Ascending aorta (tissue), 2 donors: Measurements from ENCODE around the gene DZIP3. TPM values are rescaled to one million over a fixed set of nuclear protein-coding genes. Genes with fewer than 3 reads are reported as not detected.

Experiments
- DNase-seq, 2 donors: peaks; one replicate each; pipeline ENCODE4 v3.0.0-alpha.2; 2019; ENCODE audit warnings: low spot score in 2 of 2
- H3K27ac ChIP-seq, 2 donors: fragments of 200-600 bp; sonication (generic); one replicate each; pipeline ENCODE4 v1.5.1; 2016 to 2017; ENCODE audit warnings: mild to moderate bottlenecking in 1 of 2
- H3K27me3 ChIP-seq: fragments of 200-600 bp; sonication (generic); one replicate; pipeline ENCODE4 v1.5.1; 2017
- H3K36me3 ChIP-seq, 2 donors: fragments of 200-600 bp; sonication (generic); one replicate each; pipeline ENCODE4 v1.5.1; 2016
- H3K4me1 ChIP-seq, 2 donors: fragments of 200-600 bp; sonication (generic); one replicate each; pipeline ENCODE4 v1.5.1; 2016 to 2017; ENCODE audit warnings: mild to moderate bottlenecking in 1 of 2
- H3K4me3 ChIP-seq, 2 donors: fragments of 200-600 bp; sonication (generic); one replicate each; pipeline ENCODE4 v1.5.1; 2016 to 2017; ENCODE audit warnings: mild to moderate bottlenecking in 1 of 2
- H3K9me3 ChIP-seq, 2 donors: fragments of 200-600 bp; sonication (generic); one replicate each; pipeline ENCODE4 v1.5.1; 2016
- intact Hi-C: fragments of 100-400 bp; cut with DNase I; formaldehyde crosslinking; loops from one replicate; pipeline ENCODE4 v1.15.1; 2023
- total RNA-seq: library from RNA; depleted of rRNA; stranded (reverse); fragments of >200 nt; gene quantifications from one replicate; pipeline ENCODE4 v1.1.0, GENCODE V29; 2016
- TF ChIP-seq, protein P1 (sequence below), 3 experiments: fragments of 200-600 bp in 2 of 3; fragments of 450-650 bp in 1 of 3; sonication (generic) in 2 of 3; IDR thresholded peaks; one replicate each; pipeline ENCODE4 v1.5.1; 2016 to 2019; ENCODE audit warnings: antibody characterized with exemption in 3 of 3, mild to moderate bottlenecking in 1 of 3, moderate library complexity in 1 of 3

Gene DZIP3
- total RNA-seq, 1 donor from 2014 or later, result 7.0 TPM

- Histone ChIP-seq H3K4me3 (no peak overlapping the region), H3K36me3 (no peaks in the 10 kb centered on the region), H3K27ac (no peak overlapping the region), H3K9me3 (no peaks in the 10 kb centered on the region), H3K4me1 (peaks cover 0 to 4% of the 10 kb centered on the region in 2 donors), H3K27me3 (no peaks in the 10 kb centered on the region)
- DNase-seq, result no peak
- intact Hi-C loops, result loop anchor here (10.0 kb wide), 1 partner anchor 375 kb away; the partner anchor contains the start of gene IFT57
- TF ChIP-seq, protein P1, sequence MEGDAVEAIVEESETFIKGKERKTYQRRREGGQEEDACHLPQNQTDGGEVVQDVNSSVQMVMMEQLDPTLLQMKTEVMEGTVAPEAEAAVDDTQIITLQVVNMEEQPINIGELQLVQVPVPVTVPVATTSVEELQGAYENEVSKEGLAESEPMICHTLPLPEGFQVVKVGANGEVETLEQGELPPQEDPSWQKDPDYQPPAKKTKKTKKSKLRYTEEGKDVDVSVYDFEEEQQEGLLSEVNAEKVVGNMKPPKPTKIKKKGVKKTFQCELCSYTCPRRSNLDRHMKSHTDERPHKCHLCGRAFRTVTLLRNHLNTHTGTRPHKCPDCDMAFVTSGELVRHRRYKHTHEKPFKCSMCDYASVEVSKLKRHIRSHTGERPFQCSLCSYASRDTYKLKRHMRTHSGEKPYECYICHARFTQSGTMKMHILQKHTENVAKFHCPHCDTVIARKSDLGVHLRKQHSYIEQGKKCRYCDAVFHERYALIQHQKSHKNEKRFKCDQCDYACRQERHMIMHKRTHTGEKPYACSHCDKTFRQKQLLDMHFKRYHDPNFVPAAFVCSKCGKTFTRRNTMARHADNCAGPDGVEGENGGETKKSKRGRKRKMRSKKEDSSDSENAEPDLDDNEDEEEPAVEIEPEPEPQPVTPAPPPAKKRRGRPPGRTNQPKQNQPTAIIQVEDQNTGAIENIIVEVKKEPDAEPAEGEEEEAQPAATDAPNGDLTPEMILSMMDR (IDR thresholded peaks at IDR 0.05), result no peak
These were observed 10.3 kb downstream of the DZIP3 start for GRCh38 chr3:108599677-108600409.

GRCh38 chr3:108602249-108602934, 12.9 kb downstream of the DZIP3 start:
- Histone ChIP-seq H3K9me3 (no peaks in the 10 kb centered on the region), H3K27ac (no peak overlapping the region), H3K4me3 (no peak overlapping the region), H3K36me3 (no peaks in the 10 kb centered on the region), H3K4me1 (no peaks in the 10 kb centered on the region), H3K27me3 (no peaks in the 10 kb centered on the region)
- TF ChIP-seq, protein P1 (IDR thresholded peaks at IDR 0.05), result no peak
- no peak for DNase-seq
- intact Hi-C loops, result no loop called here

DNA sequence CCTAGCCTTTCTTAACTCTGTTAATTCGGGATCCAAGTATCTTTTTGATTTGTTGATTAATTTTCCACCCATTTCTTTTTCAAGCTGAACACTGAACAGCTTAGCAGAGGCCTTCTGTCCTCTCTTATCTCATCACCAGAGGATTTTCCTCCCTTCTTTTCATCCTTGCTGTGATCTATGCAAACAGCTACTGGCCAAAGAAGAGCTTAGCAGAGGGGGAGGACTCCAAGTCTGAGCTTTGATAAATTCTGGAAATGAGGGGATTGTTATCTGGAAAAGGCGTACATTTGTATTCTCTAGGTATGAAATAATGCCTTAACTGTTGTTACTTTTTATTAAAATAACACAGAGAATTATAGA, 13.4 kb downstream of the DZIP3 start:
- Histone ChIP-seq H3K27me3 (no peaks in the 10 kb centered on the region), H3K4me1 (no peaks in the 10 kb centered on the region), H3K36me3 (no peaks in the 10 kb centered on the region), H3K9me3 (no peaks in the 10 kb centered on the region), H3K27ac (no peak overlapping the region), H3K4me3 (no peak overlapping the region)
- intact Hi-C loops, result no loop called here
- TF ChIP-seq, protein P1 (IDR thresholded peaks at IDR 0.05), result no peak
- DNase-seq, result no peak

DNA sequence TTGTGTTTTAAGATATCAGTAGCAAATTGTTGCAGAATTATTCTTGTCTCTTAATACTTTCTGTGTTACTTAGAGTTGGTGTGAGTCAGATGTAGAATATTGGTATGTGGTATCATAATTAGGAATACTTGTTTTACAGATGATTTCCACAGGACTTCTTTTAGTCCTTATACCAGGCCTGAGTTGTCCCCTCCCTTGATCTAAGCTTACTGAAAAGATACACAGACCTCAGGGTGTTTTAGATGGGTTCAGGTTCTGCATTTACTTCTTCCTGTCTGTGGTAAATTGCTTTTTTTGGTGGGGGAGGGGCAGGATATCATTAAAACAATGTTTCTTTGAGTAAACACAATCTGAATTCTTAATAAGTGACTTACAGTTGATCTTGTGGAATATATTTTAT, 14.2 kb downstream of the DZIP3 start:
- no peaks in the 10 kb centered on the region for H3K36me3 ChIP-seq
- DNase-seq, result no peak
- H3K9me3 ChIP-seq, result no peaks in the 10 kb centered on the region
- intact Hi-C loops, result no loop called here
- TF ChIP-seq, protein P1 (IDR thresholded peaks at IDR 0.05), result no peak
- no peaks in the 10 kb centered on the region for H3K4me1 ChIP-seq
- no peak overlapping the region for H3K27ac ChIP-seq
- H3K27me3 ChIP-seq, result no peaks in the 10 kb centered on the region
- H3K4me3 ChIP-seq, result no peak overlapping the region

GRCh38 chr3:108605028-108605427, 15.5 kb downstream of the DZIP3 start:
- intact Hi-C loops, result no loop called here
- Histone ChIP-seq H3K9me3 (no peaks in the 10 kb centered on the region), H3K27ac (no peak overlapping the region), H3K4me3 (no peak overlapping the region), H3K27me3 (no peaks in the 10 kb centered on the region), H3K4me1 (no peaks in the 10 kb centered on the region), H3K36me3 (peaks cover 0 to 10% of the 10 kb centered on the region in 2 donors)
- DNase-seq, result no peak
- TF ChIP-seq, protein P1 (IDR thresholded peaks at IDR 0.05), result no peak
